ENCODE measurements around the gene PPP4R1.

Gene PPP4R1

DNA sequence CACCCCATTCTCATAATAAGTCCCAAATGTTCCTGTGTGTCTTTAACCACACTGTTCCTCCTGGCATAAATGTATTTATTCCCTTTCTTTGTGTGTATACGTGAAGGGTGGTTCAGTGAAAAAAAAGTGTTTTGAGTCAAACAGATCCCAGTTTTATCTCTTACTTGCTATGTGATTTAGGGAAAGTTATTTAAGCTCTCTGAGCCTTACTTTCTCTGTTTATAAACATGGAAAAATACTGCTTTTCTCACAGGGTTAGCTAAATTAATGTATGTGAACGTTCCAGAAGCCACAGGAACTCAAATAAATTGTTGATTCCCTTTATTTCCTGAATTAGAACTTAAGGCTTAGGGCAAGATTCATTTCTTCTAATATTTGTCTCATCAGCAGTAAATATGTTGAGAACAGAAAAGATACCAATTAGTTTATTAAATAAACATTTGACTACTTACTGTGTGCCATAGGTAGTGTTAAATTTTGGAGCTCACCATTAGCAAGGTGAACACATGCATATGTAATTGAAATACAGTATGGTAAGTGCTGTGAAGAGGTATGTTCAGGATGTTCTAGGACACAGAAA is 105.8 kb downstream of the PPP4R1 start:
- H3K4me3 ChIP-seq (ENCODE audit: low read length) = no peak overlapping the region
- TF ChIP-seq ZNF274 (IDR thresholded peaks at IDR 0.05; ENCODE audit: low read depth, low read length) = no peak

GRCh38 chr18:9507565-9508088 is 106.7 kb downstream of the PPP4R1 start:
- no peak overlapping the region for H3K4me3 ChIP-seq (ENCODE audit: low read length)
- no peak for TF ChIP-seq ZNF274 (IDR thresholded peaks at IDR 0.05; ENCODE audit: low read depth, low read length)

DNA sequence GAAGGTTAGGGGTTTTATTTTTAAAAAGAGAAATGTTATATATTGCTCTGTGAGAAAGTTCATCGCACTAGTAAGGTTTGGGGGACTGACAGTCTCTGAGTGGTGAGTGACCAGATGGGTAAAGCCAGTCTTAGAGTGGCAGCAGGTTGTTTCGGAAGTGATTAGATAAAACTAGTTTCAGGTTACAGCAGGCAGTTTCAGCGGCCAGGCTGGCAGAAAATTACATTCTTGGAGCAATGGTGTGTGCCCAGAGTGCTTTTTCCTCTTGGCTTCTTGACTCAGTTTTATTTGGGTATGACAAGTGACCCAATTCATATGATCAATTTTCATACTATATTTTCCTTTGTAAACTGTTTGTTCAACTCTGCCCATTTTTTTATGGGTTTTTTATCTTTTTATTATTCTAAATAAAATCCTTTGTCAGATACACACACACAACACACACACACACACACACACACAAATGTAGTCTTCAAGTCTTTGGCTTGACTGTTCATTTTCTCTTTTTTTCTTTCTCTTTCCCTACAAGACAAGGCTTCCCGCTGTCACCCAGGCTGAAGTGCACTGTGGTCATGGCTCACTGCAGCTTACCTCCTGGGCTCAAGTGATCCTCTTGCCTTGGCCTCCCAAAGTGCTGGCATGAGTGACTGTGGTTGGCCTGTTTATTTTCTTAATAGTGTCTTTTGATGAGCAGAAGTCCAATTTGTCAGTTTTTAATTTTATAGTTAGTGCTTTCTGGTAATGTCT is 108.1 kb downstream of the PPP4R1 start:
- no peak overlapping the region for H3K4me3 ChIP-seq (ENCODE audit: low read length)
- no peak for TF ChIP-seq ZNF274 (IDR thresholded peaks at IDR 0.05; ENCODE audit: low read depth, low read length)
